HG03342 (cell line): ENCODE results near the gene PDCD2.
A peak's percentile ranks its signal among the peaks of the same experiment; 100 is the strongest.
"Not testable (repeated sequence)": the region's sequence is repeated elsewhere in the genome, so short reads cannot be mapped to it uniquely, and the experiment has no call there.

ENCODE experiments used
- ATAC-seq: cut with Tn5 transposase; IDR thresholded peaks from one replicate; pipeline ENCODE4 v1.9.1; 2021; ENCODE audit warnings: mild to moderate bottlenecking, moderate library complexity; ENCODE audit not compliant: unreplicated experiment

PDCD2 gene

GRCh38 chr6:170552765-170553533 lies 31.5 kb downstream of the PDCD2 start, which contains the start of gene PSMB1:
TSS of gene PSMB1 (minus strand) at chr6:170553307. CDS start at chr6:170553242, 65 bp downstream.
- ATAC-seq, result peak; percentile 51

GRCh38 chr6:170545405-170545804 lies 39.0 kb downstream of the PDCD2 start:
- no peak for ATAC-seq

GRCh38 chr6:170542031-170542719 lies 42.3 kb downstream of the PDCD2 start:
- ATAC-seq, result no peak

GRCh38 chr6:170537329-170537728 lies 47.1 kb downstream of the PDCD2 start:
- no peak for ATAC-seq

- no peak for ATAC-seq
These were observed 47.8 kb downstream of the PDCD2 start for GRCh38 chr6:170536671-170537070.

- ATAC-seq, result no peak
These were observed 49.4 kb downstream of the PDCD2 start for GRCh38 chr6:170535004-170535403.

GRCh38 chr6:170533792-170534191 lies 50.6 kb downstream of the PDCD2 start:
- no peak for ATAC-seq

- no peak for ATAC-seq
These were observed 51.5 kb downstream of the PDCD2 start for GRCh38 chr6:170532867-170533488.

- peak; percentile 76 for ATAC-seq
These were observed 54.5 kb downstream of the PDCD2 start for GRCh38 chr6:170529839-170530469.

GRCh38 chr6:170527995-170528394 lies 56.4 kb downstream of the PDCD2 start:
- not testable (repeated sequence) for ATAC-seq

- no peak for ATAC-seq
These were observed 58.6 kb downstream of the PDCD2 start for GRCh38 chr6:170525795-170526194.
